Neural progenitor cell (in vitro differentiated cells): ENCODE measurements around the gene RAD51B. TPM values are rescaled to one million over a fixed set of nuclear protein-coding genes. Genes with fewer than 3 reads are reported as not detected.
"Not testable (repeated sequence)": the region's sequence is repeated elsewhere in the genome, so short reads cannot be mapped to it uniquely, and the experiment has no call there.

ENCODE experiments used
- DNase-seq: peaks from one replicate; pipeline ENCODE4 v3.0.0-alpha.2; 2016; ENCODE audit warnings: low spot score
- H2AFZ ChIP-seq: fragments of 200-600 bp; sonication (generic); replicated peaks from 2 replicates; pipeline ENCODE4 v1.6.1; 2016; ENCODE audit warnings: antibody characterized with exemption
- H3F3A ChIP-seq: fragments of 200-600 bp; sonication (generic); 2 replicates; pipeline ENCODE4 v1.6.1; 2016; ENCODE audit warnings: antibody characterized with exemption, low read depth
- H3K27ac ChIP-seq: fragments of 200-600 bp; sonication (generic); 2 replicates; pipeline ENCODE4 v1.5.1; 2016; ENCODE audit warnings: mild to moderate bottlenecking
- H3K27me3 ChIP-seq: fragments of 200-600 bp; sonication (generic); 2 replicates; pipeline ENCODE4 v1.6.1; 2016; ENCODE audit warnings: mild to moderate bottlenecking, moderate library complexity
- H3K36me3 ChIP-seq: fragments of 200-600 bp; sonication (generic); 2 replicates; pipeline ENCODE4 v1.5.1; 2016
- H3K4me1 ChIP-seq: fragments of 200-600 bp; sonication (generic); 2 replicates; pipeline ENCODE4 v1.6.1; 2016; ENCODE audit warnings: mixed run types
- H3K4me2 ChIP-seq: fragments of 200-600 bp; sonication (generic); 2 replicates; pipeline ENCODE4 v1.6.1; 2016
- H3K4me3 ChIP-seq: fragments of 200-600 bp; sonication (generic); 2 replicates; pipeline ENCODE4 v1.5.1; 2016
- H3K79me2 ChIP-seq: fragments of 200-600 bp; sonication (generic); 2 replicates; pipeline ENCODE4 v1.6.1; 2016; ENCODE audit warnings: low read depth
- H3K9ac ChIP-seq: fragments of 200-600 bp; sonication (generic); 2 replicates; pipeline ENCODE4 v1.6.1; 2016
- H3K9me3 ChIP-seq: fragments of 200-600 bp; sonication (generic); 2 replicates; pipeline ENCODE4 v1.5.1; 2016; ENCODE audit warnings: low read depth
- H4K20me1 ChIP-seq: fragments of 200-600 bp; sonication (generic); 2 replicates; pipeline ENCODE4 v1.6.1; 2016; ENCODE audit warnings: low read depth
- H3K27ac Mint-ChIP-seq: 3 replicates; pipeline ENCODE4 v1.8.0; 2021; ENCODE audit warnings: mixed read lengths
- H3K27me3 Mint-ChIP-seq: 2 replicates; pipeline ENCODE4 v1.8.0; 2022; ENCODE audit warnings: low read depth, mild to moderate bottlenecking, inconsistent platforms, moderate library complexity, mixed read lengths; ENCODE audit not compliant: insufficient read depth
- H3K36me3 Mint-ChIP-seq: 3 replicates; pipeline ENCODE4 v1.8.0; 2021; ENCODE audit warnings: mixed read lengths
- H3K4me1 Mint-ChIP-seq: 3 replicates; pipeline ENCODE4 v1.8.0; 2021; ENCODE audit warnings: mixed read lengths
- H3K4me3 Mint-ChIP-seq: 3 replicates; pipeline ENCODE4 v1.8.0; 2021; ENCODE audit warnings: mild to moderate bottlenecking, moderate library complexity, mixed read lengths
- H3K9me3 Mint-ChIP-seq: 3 replicates; pipeline ENCODE4 v1.8.0; 2020; ENCODE audit warnings: mixed read lengths
- EZH2 ChIP-seq: fragments of 200-600 bp; sonication (generic); IDR thresholded peaks from 2 replicates; pipeline ENCODE4 v1.6.1; 2017; ENCODE audit warnings: antibody characterized with exemption, mild to moderate bottlenecking, moderate library complexity
- EZH2phosphoT487 ChIP-seq: fragments of 200-600 bp; sonication (generic); IDR thresholded peaks from 2 replicates; pipeline ENCODE4 v1.6.1; 2017; ENCODE audit warnings: antibody characterized with exemption
- total RNA-seq: library from RNA; depleted of rRNA; stranded (reverse); fragments of >200 nt; gene quantifications from 2 replicates; pipeline ENCODE4 v1.2.3, GENCODE V29; 2015; ENCODE audit warnings: low replicate concordance
- TF ChIP-seq, protein P1 (sequence below): fragments of 200-600 bp; sonication (generic); IDR thresholded peaks from 2 replicates; pipeline ENCODE4 v1.5.1; 2017; ENCODE audit warnings: antibody characterized with exemption, mild to moderate bottlenecking

The RAD51B gene
- total RNA-seq, 1 donor from 2014 or later, result 50.5 TPM

DNA sequence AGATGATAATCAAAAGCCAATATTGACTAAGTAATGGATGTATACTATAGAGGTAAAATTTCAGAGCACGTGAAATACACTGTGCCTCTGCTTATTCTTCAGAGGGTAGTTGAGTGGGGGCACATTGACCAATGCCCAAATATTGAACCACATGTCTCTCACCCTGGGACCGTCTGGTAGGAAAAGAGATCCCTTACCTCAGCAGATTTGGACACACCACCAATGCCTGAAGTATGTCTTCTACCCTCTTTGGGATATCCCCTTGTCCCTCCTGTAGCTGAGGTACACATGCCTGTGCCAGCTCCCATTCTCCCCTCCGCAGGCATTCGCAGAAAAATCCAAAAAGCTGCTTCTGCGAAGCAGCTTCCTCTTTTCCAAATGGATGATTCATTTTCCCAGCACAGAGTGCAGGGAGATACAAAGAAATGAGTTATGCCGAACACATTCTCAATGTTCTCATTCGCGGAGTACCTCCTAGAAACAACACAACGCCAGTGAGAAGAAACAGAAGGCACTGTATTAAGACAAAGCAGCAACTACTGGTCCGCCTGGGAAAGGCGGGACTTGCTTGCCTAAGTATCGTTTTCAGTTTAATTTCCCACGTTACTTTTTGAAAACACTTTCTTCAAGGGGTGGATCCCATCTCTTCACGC is 3.9 kb upstream of the RAD51B start:
- Mint-ChIP-seq H3K27me3 (no peaks in the 10 kb centered on the region), H3K9me3 (peaks cover 3% of the 10 kb centered on the region), H3K4me3 (peak overlapping the region; percentile 90), H3K27ac (no peak overlapping the region), H3K36me3 (peaks cover 2% of the 10 kb centered on the region), H3K4me1 (peaks cover 27% of the 10 kb centered on the region)
- peak overlapping the region; percentile 67 for H3K4me3 ChIP-seq
- peaks cover 7% of the 10 kb centered on the region for H3K36me3 ChIP-seq
- peak; percentile 20 for DNase-seq
- no peaks in the 10 kb centered on the region for H4K20me1 ChIP-seq
- no peaks in the 10 kb centered on the region for H3K27me3 ChIP-seq
- no peaks in the 10 kb centered on the region for H3K9me3 ChIP-seq
- peak overlapping the region; percentile 83 for H2AFZ ChIP-seq
- peaks cover 12% of the 10 kb centered on the region for H3F3A ChIP-seq
- TF ChIP-seq, protein P1, sequence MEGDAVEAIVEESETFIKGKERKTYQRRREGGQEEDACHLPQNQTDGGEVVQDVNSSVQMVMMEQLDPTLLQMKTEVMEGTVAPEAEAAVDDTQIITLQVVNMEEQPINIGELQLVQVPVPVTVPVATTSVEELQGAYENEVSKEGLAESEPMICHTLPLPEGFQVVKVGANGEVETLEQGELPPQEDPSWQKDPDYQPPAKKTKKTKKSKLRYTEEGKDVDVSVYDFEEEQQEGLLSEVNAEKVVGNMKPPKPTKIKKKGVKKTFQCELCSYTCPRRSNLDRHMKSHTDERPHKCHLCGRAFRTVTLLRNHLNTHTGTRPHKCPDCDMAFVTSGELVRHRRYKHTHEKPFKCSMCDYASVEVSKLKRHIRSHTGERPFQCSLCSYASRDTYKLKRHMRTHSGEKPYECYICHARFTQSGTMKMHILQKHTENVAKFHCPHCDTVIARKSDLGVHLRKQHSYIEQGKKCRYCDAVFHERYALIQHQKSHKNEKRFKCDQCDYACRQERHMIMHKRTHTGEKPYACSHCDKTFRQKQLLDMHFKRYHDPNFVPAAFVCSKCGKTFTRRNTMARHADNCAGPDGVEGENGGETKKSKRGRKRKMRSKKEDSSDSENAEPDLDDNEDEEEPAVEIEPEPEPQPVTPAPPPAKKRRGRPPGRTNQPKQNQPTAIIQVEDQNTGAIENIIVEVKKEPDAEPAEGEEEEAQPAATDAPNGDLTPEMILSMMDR, result no peak
- TF ChIP-seq EZH2 (no peak), EZH2phosphoT487 (no peak)
- peaks cover 37% of the 10 kb centered on the region for H3K79me2 ChIP-seq
- peaks cover 21% of the 10 kb centered on the region for H3K4me1 ChIP-seq
- no peak overlapping the region for H3K27ac ChIP-seq
- H3K4me2 ChIP-seq, result peak overlapping the region; percentile 94
- H3K9ac ChIP-seq, result peak overlapping the region; percentile 71

DNA sequence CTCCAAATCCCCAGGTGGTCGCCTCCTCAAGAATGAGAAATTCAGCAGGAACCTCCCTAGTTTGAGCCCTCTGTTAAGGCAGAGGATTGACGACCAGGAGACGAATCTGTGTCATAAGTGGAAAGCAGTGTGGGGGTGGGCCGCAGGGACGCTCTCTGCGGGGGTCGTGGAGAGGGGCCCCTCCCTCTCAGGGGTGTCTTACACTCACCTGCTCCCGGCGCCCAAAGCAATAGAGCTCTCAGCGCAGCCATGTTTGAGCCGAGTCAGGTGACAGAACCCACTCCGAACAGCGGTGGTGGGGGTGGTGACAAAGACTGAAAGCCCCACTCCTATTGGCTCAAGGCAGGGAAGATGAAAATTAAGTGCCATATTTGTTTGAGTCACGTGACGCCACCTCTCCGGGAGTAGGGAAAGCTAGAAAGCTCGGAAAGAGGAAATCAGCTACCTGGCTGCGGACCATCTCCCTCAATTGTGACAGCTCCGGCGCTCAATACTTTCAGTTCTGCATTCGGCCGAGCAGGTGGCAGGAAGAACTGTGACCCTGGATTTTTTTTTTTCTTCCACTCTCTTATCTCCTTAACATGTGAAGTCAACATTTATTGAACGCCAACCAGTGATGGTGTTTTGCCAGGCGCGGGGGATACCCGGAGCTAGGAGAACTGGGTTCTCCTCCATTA is 3.1 kb upstream of the RAD51B start, which contains the start of gene ZFYVE26:
ZFYVE26 (minus strand) TSS at position 265 of the 677 bp plus-strand sequence. CDS start 627 bp downstream, outside the sequence.
- Mint-ChIP-seq H3K36me3 (no peaks in the 10 kb centered on the region), H3K27ac (peak within 1 kb of the TSS; percentile 50), H3K4me1 (peaks cover 32% of the 10 kb centered on the region), H3K27me3 (no peaks in the 10 kb centered on the region), H3K4me3 (peak within 1 kb of the TSS; percentile 90), H3K9me3 (peaks cover 3% of the 10 kb centered on the region)
- DNase-seq, result peak; percentile 91
- Histone ChIP-seq H2AFZ (peak within 1 kb of the TSS; percentile 83), H3K4me2 (peak within 1 kb of the TSS; percentile 94), H3K9me3 (no peaks in the 10 kb centered on the region), H3K79me2 (peaks cover 45% of the 10 kb centered on the region), H3K4me1 (peaks cover 25% of the 10 kb centered on the region), H3K27me3 (no peaks in the 10 kb centered on the region), H3K36me3 (peaks cover 7% of the 10 kb centered on the region), H3K9ac (peak within 1 kb of the TSS; percentile 71), H3F3A (peaks cover 12% of the 10 kb centered on the region), H3K27ac (no peak within 1 kb of the TSS), H3K4me3 (peak within 1 kb of the TSS; percentile 67), H4K20me1 (no peaks in the 10 kb centered on the region)
- no peak for TF ChIP-seq EZH2phosphoT487
- TF ChIP-seq, protein P1, result no peak
- TF ChIP-seq EZH2, result no peak

DNA sequence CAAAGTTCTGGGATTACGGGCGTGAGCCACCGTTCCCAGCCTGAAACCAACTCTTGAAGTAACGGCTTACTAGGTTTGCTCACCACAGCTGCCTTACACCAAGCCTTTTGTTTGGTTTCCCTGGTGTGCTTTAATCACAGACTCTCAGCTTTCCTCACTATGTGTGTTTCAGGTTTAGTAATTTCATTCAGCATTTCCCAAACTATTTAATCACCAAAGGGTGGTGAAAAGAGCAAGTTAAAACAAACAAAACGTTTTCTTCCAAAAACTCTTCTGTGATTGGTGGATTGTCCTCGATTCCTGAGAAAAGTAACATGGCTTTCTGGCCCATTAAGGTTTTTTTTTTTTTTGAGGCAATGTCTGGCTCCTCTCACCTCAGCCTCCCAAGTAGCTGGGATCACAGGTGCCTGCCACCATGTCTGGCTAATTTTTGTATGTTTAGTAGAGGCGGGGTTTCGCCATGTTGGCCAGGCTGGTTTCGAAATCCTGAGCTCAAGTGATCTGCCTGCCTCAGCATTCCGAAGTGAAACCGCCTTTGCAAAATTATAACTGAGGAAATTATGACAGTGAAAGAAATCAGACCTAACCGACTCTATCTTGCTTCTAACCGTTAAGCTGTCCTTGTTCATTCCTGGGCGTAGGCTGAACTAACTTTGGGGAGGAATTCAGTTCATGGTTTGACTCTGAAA is 1.7 kb upstream of the RAD51B start:
- H3K4me1 ChIP-seq, result peaks cover 25% of the 10 kb centered on the region
- H3F3A ChIP-seq, result peaks cover 6% of the 10 kb centered on the region
- H3K79me2 ChIP-seq, result peaks cover 45% of the 10 kb centered on the region
- no peak overlapping the region for H3K4me2 ChIP-seq
- Mint-ChIP-seq H3K27me3 (no peaks in the 10 kb centered on the region), H3K36me3 (no peaks in the 10 kb centered on the region), H3K4me1 (peaks cover 32% of the 10 kb centered on the region), H3K4me3 (peak overlapping the region; percentile 66), H3K27ac (no peak overlapping the region), H3K9me3 (peaks cover 3% of the 10 kb centered on the region)
- no peak overlapping the region for H2AFZ ChIP-seq
- TF ChIP-seq EZH2, result no peak
- TF ChIP-seq EZH2phosphoT487, result no peak
- TF ChIP-seq, protein P1, result no peak
- H4K20me1 ChIP-seq, result no peaks in the 10 kb centered on the region
- no peaks in the 10 kb centered on the region for H3K9me3 ChIP-seq
- no peaks in the 10 kb centered on the region for H3K36me3 ChIP-seq
- H3K27me3 ChIP-seq, result no peaks in the 10 kb centered on the region
- DNase-seq, result peak; percentile 5
- H3K4me3 ChIP-seq, result no peak overlapping the region
- no peak overlapping the region for H3K27ac ChIP-seq
- H3K9ac ChIP-seq, result no peak overlapping the region

DNA sequence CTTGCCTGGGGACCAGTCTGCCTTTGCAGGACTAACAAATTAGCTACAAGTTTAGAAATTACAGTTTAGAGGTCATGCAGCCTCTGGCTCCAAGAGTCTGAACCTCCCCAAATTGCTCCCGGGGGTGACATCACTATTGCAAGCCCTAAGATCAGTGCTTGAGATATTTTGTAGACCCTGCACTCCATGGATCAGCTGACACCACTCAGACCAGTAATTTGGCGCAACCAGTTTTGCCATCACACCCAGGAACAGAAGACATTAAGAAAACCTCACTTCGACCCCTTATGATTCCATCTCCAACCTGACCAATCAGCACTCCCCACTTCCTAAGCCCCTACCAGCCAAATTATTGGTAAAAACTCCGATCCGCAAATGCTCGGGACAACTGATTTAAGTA is 1.1 kb upstream of the RAD51B start:
- not testable (repeated sequence) for H3F3A ChIP-seq, H3K9me3 Mint-ChIP-seq, DNase-seq, H3K9me3 ChIP-seq, H3K27me3 ChIP-seq, H3K36me3 Mint-ChIP-seq, H3K9ac ChIP-seq, H4K20me1 ChIP-seq, H3K4me2 ChIP-seq, H3K27ac ChIP-seq, H3K27ac Mint-ChIP-seq, H3K27me3 Mint-ChIP-seq, H3K36me3 ChIP-seq, H2AFZ ChIP-seq, H3K4me3 ChIP-seq
- peaks cover 45% of the 10 kb centered on the region for H3K79me2 ChIP-seq
- peaks cover 25% of the 10 kb centered on the region for H3K4me1 ChIP-seq
- peaks cover 32% of the 10 kb centered on the region for H3K4me1 Mint-ChIP-seq
- peak overlapping the region; percentile 65 for H3K4me3 Mint-ChIP-seq
